ENCODE results near the gene SLC9A2. TPM values are rescaled to one million over a fixed set of nuclear protein-coding genes. Genes with fewer than 3 reads are reported as not detected.

Gene SLC9A2
- total RNA-seq, 4 donors from 2014 or later = 0.09 to 0.16 (median 0.12) TPM

DNA sequence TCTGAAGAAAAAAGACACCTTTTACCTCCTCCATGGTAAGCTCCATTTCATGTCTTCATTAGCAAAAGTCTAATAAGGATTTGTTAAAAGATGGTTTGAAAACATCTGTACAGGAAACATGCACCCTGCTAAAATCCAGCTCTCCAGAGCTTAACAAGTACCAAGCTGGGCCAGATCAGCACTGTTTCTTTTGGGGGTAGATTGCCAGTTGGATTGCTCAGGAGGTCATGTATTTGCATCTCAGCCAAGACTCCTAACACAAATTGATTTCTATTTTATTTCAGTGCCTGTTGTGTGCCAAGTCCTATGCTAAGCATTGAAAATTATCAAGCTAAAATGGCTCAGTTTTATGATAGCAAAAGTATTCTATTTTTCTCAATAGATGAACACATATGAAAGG lies 139.1 kb downstream of the SLC9A2 start:
- no peak for ATAC-seq (ENCODE audit: low FRiP score)
- TF ChIP-seq, protein P1, sequence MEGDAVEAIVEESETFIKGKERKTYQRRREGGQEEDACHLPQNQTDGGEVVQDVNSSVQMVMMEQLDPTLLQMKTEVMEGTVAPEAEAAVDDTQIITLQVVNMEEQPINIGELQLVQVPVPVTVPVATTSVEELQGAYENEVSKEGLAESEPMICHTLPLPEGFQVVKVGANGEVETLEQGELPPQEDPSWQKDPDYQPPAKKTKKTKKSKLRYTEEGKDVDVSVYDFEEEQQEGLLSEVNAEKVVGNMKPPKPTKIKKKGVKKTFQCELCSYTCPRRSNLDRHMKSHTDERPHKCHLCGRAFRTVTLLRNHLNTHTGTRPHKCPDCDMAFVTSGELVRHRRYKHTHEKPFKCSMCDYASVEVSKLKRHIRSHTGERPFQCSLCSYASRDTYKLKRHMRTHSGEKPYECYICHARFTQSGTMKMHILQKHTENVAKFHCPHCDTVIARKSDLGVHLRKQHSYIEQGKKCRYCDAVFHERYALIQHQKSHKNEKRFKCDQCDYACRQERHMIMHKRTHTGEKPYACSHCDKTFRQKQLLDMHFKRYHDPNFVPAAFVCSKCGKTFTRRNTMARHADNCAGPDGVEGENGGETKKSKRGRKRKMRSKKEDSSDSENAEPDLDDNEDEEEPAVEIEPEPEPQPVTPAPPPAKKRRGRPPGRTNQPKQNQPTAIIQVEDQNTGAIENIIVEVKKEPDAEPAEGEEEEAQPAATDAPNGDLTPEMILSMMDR (IDR thresholded peaks at IDR 0.05) = no peak
- DNase-seq (ENCODE audit: low spot score) = no peak

Other genes starting within 250 kb of the SLC9A2 start
- gene IL18RAP, start 196.4 kb upstream of the SLC9A2 start, total RNA-seq = 10 to 100 TPM in 1 of 4 donors, 1 to 10 TPM in 3; 1.9 to 59.9 (median 5.4) TPM
- not detected for gene SLC9A4, start 146.3 kb upstream of the SLC9A2 start, total RNA-seq
- gene TMEM182, start 142.5 kb downstream of the SLC9A2 start, total RNA-seq = 1 to 10 TPM; 1.3 to 2.4 (median 1.5) TPM